Loucy (cell line): ENCODE results near the gene SLC39A11.

ENCODE experiments used
- H2AFZ ChIP-seq: fragments of 200-600 bp; sonication (generic); 2 replicates; pipeline ENCODE4 v1.6.0; 2016; ENCODE audit warnings: antibody characterized with exemption, mild to moderate bottlenecking, low read length, moderate library complexity
- H3F3A ChIP-seq: fragments of 200-600 bp; 2 replicates; pipeline ENCODE4 v1.6.0; 2016; ENCODE audit warnings: antibody characterized with exemption, low read depth, mild to moderate bottlenecking
- H3K27me3 ChIP-seq: fragments of 200-600 bp; sonication (generic); 2 replicates; pipeline ENCODE4 v1.6.1; 2014; ENCODE audit warnings: low read length, mild to moderate bottlenecking; ENCODE audit not compliant: insufficient read depth, poor library complexity, severe bottlenecking
- H3K36me3 ChIP-seq: fragments of 200-600 bp; sonication (generic); 2 replicates; pipeline ENCODE4 v1.6.1; 2016; ENCODE audit warnings: low read length; ENCODE audit not compliant: insufficient read depth
- H3K4me1 ChIP-seq: fragments of 200-600 bp; sonication (generic); 2 replicates; pipeline ENCODE4 v1.5.1; 2014; ENCODE audit warnings: low read length, mild to moderate bottlenecking; ENCODE audit not compliant: insufficient read depth, poor library complexity, severe bottlenecking
- H3K4me2 ChIP-seq: fragments of 200-600 bp; sonication (generic); 2 replicates; pipeline ENCODE4 v1.6.0; 2014; ENCODE audit warnings: antibody characterized with exemption, low read length, low read depth, mild to moderate bottlenecking; ENCODE audit not compliant: poor library complexity, severe bottlenecking
- H3K4me3 ChIP-seq: fragments of 200-600 bp; sonication (generic); 2 replicates; pipeline ENCODE4 v1.5.1; 2014; ENCODE audit warnings: low read length, mild to moderate bottlenecking, mixed read lengths; ENCODE audit not compliant: poor library complexity, severe bottlenecking
- H3K79me2 ChIP-seq: fragments of 200-600 bp; sonication (generic); 2 replicates; pipeline ENCODE4 v1.6.1; 2014; ENCODE audit warnings: low read length; ENCODE audit not compliant: insufficient read depth
- H3K9ac ChIP-seq: fragments of 200-600 bp; sonication (generic); 2 replicates; pipeline ENCODE4 v1.6.0; 2014; ENCODE audit warnings: mild to moderate bottlenecking, low read depth, low read length, moderate library complexity; ENCODE audit not compliant: poor library complexity, severe bottlenecking
- H3K9me2 ChIP-seq: fragments of 200-600 bp; sonication (generic); replicated peaks from 2 replicates; pipeline ENCODE4 v1.6.1; 2016; ENCODE audit warnings: low read depth, low read length, mixed read lengths
- H3K9me3 ChIP-seq: fragments of 200-600 bp; sonication (generic); 2 replicates; pipeline ENCODE4 v1.6.1; 2014; ENCODE audit warnings: mild to moderate bottlenecking, antibody characterized with exemption, low read length, low read depth; ENCODE audit not compliant: insufficient read depth
- H4K20me1 ChIP-seq: fragments of 200-600 bp; sonication (generic); 2 replicates; pipeline ENCODE4 v1.6.0; 2014; ENCODE audit warnings: antibody characterized with exemption, low read length, mild to moderate bottlenecking; ENCODE audit not compliant: insufficient read depth, poor library complexity, severe bottlenecking
- CTCF ChIP-seq: fragments of 200-600 bp; sonication (generic); conservative IDR thresholded peaks from 2 replicates; pipeline ENCODE4 v1.5.1; 2014; ENCODE audit warnings: mild to moderate bottlenecking, antibody characterized with exemption, low read length
- EZH2phosphoT487 ChIP-seq: fragments of 200-600 bp; IDR thresholded peaks from 2 replicates; pipeline ENCODE4 v1.6.1; 2018; ENCODE audit warnings: antibody characterized with exemption, mild to moderate bottlenecking, moderate library complexity, borderline replicate concordance

The SLC39A11 gene

DNA sequence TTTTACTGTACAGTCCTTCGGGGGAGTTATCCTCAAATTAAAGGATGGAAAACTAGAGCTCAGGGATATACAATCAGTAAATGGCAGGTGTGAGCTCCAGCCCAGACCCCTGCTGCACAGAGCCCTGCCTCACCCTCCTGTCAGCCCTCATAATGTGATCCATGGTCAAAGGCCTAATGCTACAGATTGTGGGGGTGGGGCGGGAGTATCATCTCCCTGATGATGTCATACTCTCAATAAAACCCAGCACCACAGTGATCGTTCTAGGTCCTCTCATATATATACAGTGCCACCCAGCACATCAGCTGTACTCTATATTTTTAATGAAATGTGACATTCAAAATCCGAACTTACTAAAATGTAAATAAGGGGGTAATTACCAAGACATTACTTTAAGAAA lies 61.5 kb downstream of the SLC39A11 start:
- Histone ChIP-seq H3K9me2 (no peaks in the 10 kb centered on the region), H3K79me2 (no peaks in the 10 kb centered on the region), H3F3A (no peaks in the 10 kb centered on the region), H3K9me3 (no peaks in the 10 kb centered on the region), H3K27me3 (no peaks in the 10 kb centered on the region), H4K20me1 (no peaks in the 10 kb centered on the region), H3K4me3 (no peak overlapping the region), H3K36me3 (peaks cover 8% of the 10 kb centered on the region; the same call in 1 of the 2 replicates), H3K9ac (no peak overlapping the region), H3K4me2 (no peak overlapping the region), H2AFZ (no peak overlapping the region), H3K4me1 (no peaks in the 10 kb centered on the region)
- no peak for TF ChIP-seq EZH2phosphoT487
- no peak for TF ChIP-seq CTCF

GRCh38 chr17:73030501-73030921 lies 62.0 kb downstream of the SLC39A11 start:
- TF ChIP-seq CTCF: no peak
- no peak for TF ChIP-seq EZH2phosphoT487

GRCh38 chr17:73029991-73030390 lies 62.5 kb downstream of the SLC39A11 start:
- H3F3A ChIP-seq: no peaks in the 10 kb centered on the region
- H2AFZ ChIP-seq: no peak overlapping the region
- no peak overlapping the region for H3K9ac ChIP-seq
- no peaks in the 10 kb centered on the region for H4K20me1 ChIP-seq
- H3K36me3 ChIP-seq: peaks cover 8% of the 10 kb centered on the region; the same call in 1 of the 2 replicates
- TF ChIP-seq EZH2phosphoT487: no peak
- no peak for TF ChIP-seq CTCF
- no peaks in the 10 kb centered on the region for H3K79me2 ChIP-seq
- H3K4me1 ChIP-seq: no peaks in the 10 kb centered on the region
- H3K27me3 ChIP-seq: no peaks in the 10 kb centered on the region
- H3K4me3 ChIP-seq: no peak overlapping the region
- H3K9me3 ChIP-seq: no peaks in the 10 kb centered on the region
- H3K9me2 ChIP-seq: no peaks in the 10 kb centered on the region
- H3K4me2 ChIP-seq: no peak overlapping the region

More at GRCh38 chr17:73030501-73030921, 62.0 kb downstream of the SLC39A11 start:
- Histone ChIP-seq H3K27me3 (no peaks in the 10 kb centered on the region), H3K79me2 (no peaks in the 10 kb centered on the region), H3K4me3 (no peak overlapping the region), H2AFZ (no peak overlapping the region), H4K20me1 (no peaks in the 10 kb centered on the region), H3K9me2 (no peaks in the 10 kb centered on the region), H3K9me3 (no peaks in the 10 kb centered on the region), H3K4me2 (no peak overlapping the region), H3K4me1 (no peaks in the 10 kb centered on the region), H3K36me3 (peaks cover 8% of the 10 kb centered on the region; the same call in 1 of the 2 replicates), H3K9ac (no peak overlapping the region), H3F3A (no peaks in the 10 kb centered on the region)
